Measurements from ENCODE around the gene ZNF674. TPM values are rescaled to one million over a fixed set of nuclear protein-coding genes. Genes with fewer than 3 reads are reported as not detected.

Gene ZNF674
- total RNA-seq, 2 experiments from 2014 or later, result 5.4 to 5.5 TPM

- Histone ChIP-seq H3K27ac (ENCODE audit: low read depth, low read length, poor library complexity, severe bottlenecking) (peak overlapping the region; percentile 57), H3K4me3 (ENCODE audit: low read depth, low read length, poor library complexity, severe bottlenecking) (peak overlapping the region; percentile 9), H3K4me2 (ENCODE audit: low read length) (peak overlapping the region; percentile 62)
These were observed 16.8 kb upstream of the ZNF674 start for GRCh38 chrX:46561824-46562657.

GRCh38 chrX:46559062-46559461 is 13.8 kb upstream of the ZNF674 start:
- CTCF ChIA-PET (ENCODE audit: unreplicated experiment), result interaction anchor here (0.6 kb wide), 1 partner anchor 72 kb away, joined by 3 read pairs; no protein-coding TSS in a partner anchor
- H3K4me2 ChIP-seq (ENCODE audit: low read length), result no peak overlapping the region
- no TSS peak for BruUV-seq (replicated peaks)

More at GRCh38 chrX:46561824-46562657, 16.8 kb upstream of the ZNF674 start:
- peak; percentile 76 for DNase-seq (ENCODE audit: low spot score)
- H3K9me2 ChIP-seq (ENCODE audit: insufficient read depth, low read length), result no peaks in the 10 kb centered on the region
- TF ChIP-seq EZH2phosphoT487 (IDR thresholded peaks at IDR 0.05; ENCODE audit: borderline replicate concordance, low read depth, low read length) (no peak), CTCF (conservative IDR thresholded peaks at IDR 0.05; ENCODE audit: low read length) (no peak)
- BruUV-seq (replicated peaks), result no TSS peak
- H3K36me3 ChIP-seq (ENCODE audit: insufficient read depth, low read length), result no peaks in the 10 kb centered on the region
- ChIA-PET CTCF (ENCODE audit: unreplicated experiment) (no interaction called here), POLR2A (interaction anchor here (0.7 to 1.5 kb wide), 4 partner anchors 14 to 130 kb away, joined by 3 to 6 read pairs (median 4); no protein-coding TSS in a partner anchor)
- H3K9me3 ChIP-seq (ENCODE audit: low read length), result no peaks in the 10 kb centered on the region
- peak overlapping the region; percentile 35; the same call in 1 of the 2 replicates for H2AFZ ChIP-seq (ENCODE audit: low read length)
- H3K79me2 ChIP-seq (ENCODE audit: insufficient read depth, low read depth, low read length), result no peaks in the 10 kb centered on the region
- no peaks in the 10 kb centered on the region for H4K20me1 ChIP-seq (ENCODE audit: insufficient read depth, low read length)
- intact Hi-C loops (cut with micrococcal nuclease; ENCODE audit: unreplicated experiment), result loop anchor here (5.0 kb wide), 1 partner anchor 125 kb away; no protein-coding TSS in a partner anchor
- H3K4me1 ChIP-seq (ENCODE audit: insufficient read depth, low read length, poor library complexity, severe bottlenecking), result peaks cover 24% of the 10 kb centered on the region

More at GRCh38 chrX:46559062-46559461, 13.8 kb upstream of the ZNF674 start:
- DNase-seq (ENCODE audit: low spot score), result no peak
- Histone ChIP-seq H3K9me2 (ENCODE audit: insufficient read depth, low read length) (no peaks in the 10 kb centered on the region), H3K4me3 (ENCODE audit: low read depth, low read length, poor library complexity, severe bottlenecking) (no peak overlapping the region), H3K79me2 (ENCODE audit: insufficient read depth, low read depth, low read length) (no peaks in the 10 kb centered on the region), H3K9me3 (ENCODE audit: low read length) (no peaks in the 10 kb centered on the region), H3K36me3 (ENCODE audit: insufficient read depth, low read length) (no peaks in the 10 kb centered on the region), H3K4me1 (ENCODE audit: insufficient read depth, low read length, poor library complexity, severe bottlenecking) (peaks cover 24% of the 10 kb centered on the region), H2AFZ (ENCODE audit: low read length) (no peak overlapping the region), H4K20me1 (ENCODE audit: insufficient read depth, low read length) (no peaks in the 10 kb centered on the region), H3K27ac (ENCODE audit: low read depth, low read length, poor library complexity, severe bottlenecking) (no peak overlapping the region)
- TF ChIP-seq CTCF (conservative IDR thresholded peaks at IDR 0.05; ENCODE audit: low read length) (no peak), EZH2phosphoT487 (IDR thresholded peaks at IDR 0.05; ENCODE audit: borderline replicate concordance, low read depth, low read length) (no peak)
- POLR2A ChIA-PET, result no interaction called here
- intact Hi-C loops (cut with micrococcal nuclease; ENCODE audit: unreplicated experiment), result no loop called here

Measured in OCI-LY7 (cell line).